SH-SY5Y (cell line): ENCODE results near the gene HK2.

Experiments
- GATA2 ChIP-seq: IDR thresholded peaks from 2 replicates; pipeline ENCODE4 v1.6.1; 2011; ENCODE audit warnings: mild to moderate bottlenecking, low read depth, low read length
- GATA3 ChIP-seq: IDR thresholded peaks from 2 replicates; pipeline ENCODE4 v1.6.1; 2011; ENCODE audit warnings: low read depth, mild to moderate bottlenecking, low read length, moderate library complexity

DNA sequence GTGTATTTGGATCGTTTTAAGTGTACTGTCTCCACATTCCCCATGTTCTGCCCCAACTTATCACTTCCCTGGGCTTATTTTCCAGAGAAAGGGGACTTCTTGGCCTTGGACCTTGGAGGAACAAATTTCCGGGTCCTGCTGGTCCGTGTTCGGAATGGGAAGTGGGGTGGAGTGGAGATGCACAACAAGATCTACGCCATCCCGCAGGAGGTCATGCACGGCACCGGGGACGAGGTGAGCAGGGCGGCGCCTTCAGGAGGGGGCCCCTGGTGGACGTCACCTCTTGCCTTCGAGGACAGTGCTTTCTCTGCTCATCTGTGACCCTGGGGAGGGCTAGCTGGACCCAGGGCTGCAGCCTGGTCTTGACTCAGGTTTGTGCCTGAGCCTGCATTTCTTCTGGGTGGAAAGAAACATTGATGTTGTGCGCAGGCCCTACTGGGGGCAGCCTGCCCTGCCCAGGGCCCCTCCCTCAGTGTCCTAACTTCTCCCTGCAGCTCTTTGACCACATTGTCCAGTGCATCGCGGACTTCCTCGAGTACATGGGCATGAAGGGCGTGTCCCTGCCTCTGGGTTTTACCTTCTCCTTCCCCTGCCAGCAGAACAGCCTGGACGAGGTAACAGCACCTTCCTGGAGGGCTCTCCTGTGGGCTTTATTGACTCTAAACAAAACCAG lies 47.8 kb downstream of the HK2 start:
- TF ChIP-seq GATA2 (no peak), GATA3 (no peak)
